NCI-H345 treated with DMSO at 0.1 percent for 48 hours (cell line): ENCODE measurements around the gene SDR39U1.

Experiments
- DNase-seq: peaks from one replicate; lab custom pipeline; 2025; ENCODE audit not compliant: unreplicated experiment; lab: John Stamatoyannopoulos, UW

SDR39U1 gene

DNA sequence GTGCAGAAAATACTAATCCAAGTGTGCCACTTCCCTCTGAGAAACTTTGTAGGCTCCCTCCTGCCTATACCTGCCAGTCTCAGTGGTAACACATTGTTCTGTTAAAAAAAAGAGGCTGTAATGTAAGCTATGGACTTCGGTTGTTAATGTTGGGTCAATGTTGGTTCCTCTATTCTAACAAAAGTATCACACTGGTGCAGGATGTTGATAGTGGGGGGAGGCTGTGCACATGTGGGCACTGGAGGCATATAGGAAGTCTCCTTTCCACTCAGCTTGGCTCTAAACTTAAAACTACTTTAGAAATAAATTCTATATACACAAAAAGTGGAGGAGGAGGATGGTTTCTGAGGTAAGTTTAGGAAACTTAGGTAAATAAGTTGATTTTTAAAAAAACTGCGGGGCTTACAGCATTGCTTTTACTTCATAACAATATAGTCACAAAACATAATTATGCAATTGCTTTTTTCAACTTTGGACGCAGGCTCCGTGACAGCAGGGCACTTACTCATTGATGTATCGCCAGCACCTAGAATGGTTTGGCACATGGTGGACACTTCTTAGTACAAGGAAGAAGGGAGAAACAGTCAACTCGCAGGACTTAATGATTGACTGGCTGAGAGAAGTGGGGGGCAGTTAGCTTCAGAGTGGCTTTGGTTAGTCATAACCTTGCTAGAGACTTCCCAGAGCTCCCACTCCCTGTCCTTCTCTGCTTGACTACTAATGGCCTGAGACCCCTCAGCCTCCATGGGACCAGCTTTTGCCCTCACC, 51.7 kb downstream of the SDR39U1 start:
- no peak for DNase-seq
